IMR-90 (cell line): ENCODE data around the gene UGT1A7. TPM values are rescaled to one million over a fixed set of nuclear protein-coding genes. Genes with fewer than 3 reads are reported as not detected.

Experiments used
- ATAC-seq: fragments of 200-7000 bp; cut with Tn5 transposase; 2 replicates; pipeline ENCODE4 v1.9.1; 2020; ENCODE audit warnings: low read depth, mild to moderate bottlenecking, moderate library complexity
- BruUV-seq: library from RNA; stranded (reverse); fragments of 400-500 nt; replicated peaks from 2 replicates; lab custom pipeline; 2021; lab: Mats Ljungman, UMichigan
- CTCF ChIA-PET: fragments of 300-600 bp; formaldehyde crosslinking; extraction: SDS; loops from one replicate; lab custom pipeline; 2021; ENCODE audit warnings: antibody characterized with exemption; lab: Yijun Ruan, JAX
- POLR2A ChIA-PET: fragments of 300-600 bp; sonication (Branson Sonifier 250); formaldehyde crosslinking; loops from one replicate; lab custom pipeline; 2022; ENCODE audit warnings: antibody characterized with exemption; ENCODE audit not compliant: unreplicated experiment; lab: Charles Lee
- DNase-seq: peaks from one replicate; pipeline ENCODE4 v3.0.0; 2013
- H2AFZ ChIP-seq: replicated peaks from 2 replicates; pipeline ENCODE3; 2013; ENCODE audit warnings: low read length, mild to moderate bottlenecking; ENCODE audit not compliant: poor library complexity
- H2AK5ac ChIP-seq: 2 replicates; pipeline ENCODE4 v1.6.1; 2013; ENCODE audit warnings: low read depth, low read length, inconsistent platforms
- H2AK9ac ChIP-seq: replicated peaks from 2 replicates; pipeline ENCODE3; 2013; ENCODE audit warnings: mild to moderate bottlenecking, low read depth, low read length, moderate library complexity; ENCODE audit not compliant: poor library complexity
- H2BK120ac ChIP-seq: 2 replicates; pipeline ENCODE4 v1.6.1; 2013; ENCODE audit warnings: low read depth, low read length, inconsistent platforms
- H2BK15ac ChIP-seq: 3 replicates; pipeline ENCODE4 v1.6.1; 2013; ENCODE audit warnings: low read depth, low read length, inconsistent platforms
- H2BK20ac ChIP-seq: 2 replicates; pipeline ENCODE4 v1.6.1; 2013; ENCODE audit warnings: low read depth, mild to moderate bottlenecking, inconsistent platforms, low read length, moderate library complexity
- H2BK5ac ChIP-seq: 2 replicates; pipeline ENCODE4 v1.6.1; 2013; ENCODE audit warnings: mild to moderate bottlenecking, low read depth, low read length, inconsistent platforms; ENCODE audit not compliant: poor library complexity, severe bottlenecking
- H3K14ac ChIP-seq: replicated peaks from 2 replicates; pipeline ENCODE4 v1.6.1; 2013; ENCODE audit warnings: low read depth, low read length, inconsistent platforms
- H3K18ac ChIP-seq: 2 replicates; pipeline ENCODE4 v1.6.1; 2013; ENCODE audit warnings: low read depth, low read length, control low read depth
- H3K23ac ChIP-seq: 2 replicates; pipeline ENCODE4 v1.6.1; 2013; ENCODE audit warnings: low read depth, low read length, inconsistent platforms
- H3K27ac ChIP-seq: 2 replicates; pipeline ENCODE4 v1.5.1; 2013; ENCODE audit warnings: mild to moderate bottlenecking, control low read depth, low read length; ENCODE audit not compliant: insufficient read depth
- H3K27me3 ChIP-seq: 2 replicates; pipeline ENCODE4 v1.6.1; 2013; ENCODE audit warnings: low read length; ENCODE audit not compliant: control insufficient read depth, insufficient read depth
- H3K36me3 ChIP-seq: 2 replicates; pipeline ENCODE4 v1.6.1; 2013; ENCODE audit warnings: low read length, mixed read lengths; ENCODE audit not compliant: control insufficient read depth, insufficient read depth
- H3K4ac ChIP-seq: 2 replicates; pipeline ENCODE4 v1.6.1; 2013; ENCODE audit warnings: low read depth, low read length, inconsistent platforms
- H3K4me1 ChIP-seq: 2 replicates; pipeline ENCODE4 v1.6.1; 2013; ENCODE audit warnings: low read length, mixed read lengths; ENCODE audit not compliant: control insufficient read depth, insufficient read depth
- H3K4me2 ChIP-seq: 2 replicates; pipeline ENCODE4 v1.6.1; 2013; ENCODE audit warnings: low read depth, mild to moderate bottlenecking, control low read depth, low read length, moderate library complexity
- H3K4me3 ChIP-seq: 2 replicates; pipeline ENCODE4 v1.5.1; 2013; ENCODE audit warnings: low read depth, mild to moderate bottlenecking, control low read depth, low read length, moderate library complexity; ENCODE audit not compliant: insufficient read depth
- H3K56ac ChIP-seq: 2 replicates; pipeline ENCODE4 v1.6.1; 2013; ENCODE audit warnings: low read length, inconsistent platforms; ENCODE audit not compliant: insufficient read depth; ENCODE audit errors: extremely low read depth
- H3K79me1 ChIP-seq, 2 experiments: 2 replicates each; pipeline ENCODE4 v1.6.1; 2013; ENCODE audit warnings: low read length in 2 of 2, inconsistent platforms in 1 of 2, low read depth in 1 of 2
- H3K9ac ChIP-seq: 2 replicates; pipeline ENCODE4 v1.6.1; 2013; ENCODE audit warnings: low read depth, low read length, control low read depth
- H3K9me1 ChIP-seq: 2 replicates; pipeline ENCODE4 v1.6.1; 2013; ENCODE audit warnings: low read length, inconsistent platforms; ENCODE audit not compliant: insufficient read depth
- H3K9me3 ChIP-seq: 2 replicates; pipeline ENCODE4 v1.6.1; 2013; ENCODE audit warnings: low read length; ENCODE audit not compliant: control insufficient read depth, insufficient read depth
- H4K20me1 ChIP-seq: 2 replicates; pipeline ENCODE4 v1.6.1; 2013; ENCODE audit warnings: low read length, inconsistent platforms; ENCODE audit not compliant: insufficient read depth
- H4K5ac ChIP-seq: 2 replicates; pipeline ENCODE4 v1.6.1; 2013; ENCODE audit warnings: mild to moderate bottlenecking, low read depth, low read length, control low read depth
- H4K8ac ChIP-seq, 2 experiments: 2 replicates each; pipeline ENCODE4 v1.6.1; 2013; ENCODE audit warnings: low read depth in 2 of 2, low read length in 2 of 2, control low read depth in 1 of 2, inconsistent platforms in 1 of 2
- H4K91ac ChIP-seq: 2 replicates; pipeline ENCODE4 v1.6.1; 2013; ENCODE audit warnings: low read depth, low read length, inconsistent platforms; ENCODE audit not compliant: insufficient read depth
- CEBPB ChIP-seq: IDR thresholded peaks from 2 replicates; pipeline ENCODE4 v1.6.1; 2012; ENCODE audit warnings: low read depth, low read length, improper control_type of control experiment
- CHD1 ChIP-seq: IDR thresholded peaks from 2 replicates; pipeline ENCODE4 v1.6.1; 2012; ENCODE audit warnings: low read depth, low read length, improper control_type of control experiment
- CTCF ChIP-seq: conservative IDR thresholded peaks from 2 replicates; pipeline ENCODE4 v1.5.1; 2012; ENCODE audit warnings: mild to moderate bottlenecking, low read depth, low read length, improper control_type of control experiment
- ELK1 ChIP-seq: fragments of 150-350 bp; IDR thresholded peaks from 2 replicates; pipeline ENCODE4 v1.6.1; 2016; ENCODE audit warnings: low read depth, mild to moderate bottlenecking, low read length, moderate library complexity, borderline replicate concordance
- MAFK ChIP-seq: IDR thresholded peaks from 2 replicates; pipeline ENCODE4 v1.6.1; 2012; ENCODE audit warnings: low read depth, low read length, improper control_type of control experiment
- MAZ ChIP-seq: IDR thresholded peaks from 2 replicates; pipeline ENCODE4 v1.6.1; 2012; ENCODE audit warnings: low read depth, mild to moderate bottlenecking, low read length, improper control_type of control experiment, moderate library complexity, borderline replicate concordance
- MXI1 ChIP-seq: IDR thresholded peaks from 2 replicates; pipeline ENCODE4 v1.6.1; 2012; ENCODE audit warnings: low read depth, mild to moderate bottlenecking, low read length, moderate library complexity, borderline replicate concordance
- NFE2L2 ChIP-seq: fragments of 150-350 bp; IDR thresholded peaks from 2 replicates; pipeline ENCODE4 v1.6.1; 2016; ENCODE audit warnings: low read depth, mild to moderate bottlenecking, low read length
- POLR2A ChIP-seq: IDR thresholded peaks from 2 replicates; pipeline ENCODE4 v1.6.1; 2012; ENCODE audit warnings: mild to moderate bottlenecking, low read depth, low read length
- RAD21 ChIP-seq: IDR thresholded peaks from 2 replicates; pipeline ENCODE4 v1.6.1; 2012; ENCODE audit warnings: low read length, improper control_type of control experiment
- RCOR1 ChIP-seq: IDR thresholded peaks from 2 replicates; pipeline ENCODE4 v1.6.1; 2012; ENCODE audit warnings: mild to moderate bottlenecking, low read length, improper control_type of control experiment; ENCODE audit not compliant: insufficient replicate concordance
- SMC3 ChIP-seq: fragments of 150-350 bp; IDR thresholded peaks from 2 replicates; pipeline ENCODE4 v1.6.1; 2016; ENCODE audit warnings: low read depth, mild to moderate bottlenecking, antibody characterized with exemption, low read length, moderate library complexity
- USF2 ChIP-seq: fragments of 150-350 bp; IDR thresholded peaks from 2 replicates; pipeline ENCODE4 v1.6.1; 2017; ENCODE audit warnings: mild to moderate bottlenecking, antibody characterized with exemption, low read length, low read depth
- WGBS, 2 experiments: methylation state at CpG; one replicate each; pipeline versions ENCODE4 v1.1.5 to v1.1.7; 2013; ENCODE audit warnings: missing lambda C conversion rate in 2 of 2; ENCODE audit not compliant: insufficient read length in 1 of 2; ENCODE audit errors: extremely low coverage in 2 of 2; 5-methylcytosine and 5-hydroxymethylcytosine counted together
- dilution Hi-C: fragments of 300-500 bp; cut with HindIII; formaldehyde crosslinking; loops from one replicate; pipeline ENCODE4 v1.14.3; 2018; ENCODE audit warnings: low sequenced_read_pairs; ENCODE audit not compliant: unreplicated experiment
- in situ Hi-C: fragments of 300-500 bp; cut with MboI; formaldehyde crosslinking; loops from 3 replicates; pipeline ENCODE4 v1.14.3; 2019; ENCODE audit warnings: low sequenced_read_pairs, inconsistent platforms, mixed read lengths
- intact Hi-C: fragments of 100-400 bp; cut with micrococcal nuclease; formaldehyde crosslinking; loops from 2 replicates; pipeline ENCODE4 v1.10.0; 2022
- polyA plus RNA-seq, 3 experiments: library from polyadenylated mRNA; depleted of rRNA; stranded (reverse); fragments of >200 nt; gene quantifications; 2 replicates each; pipeline ENCODE4 v1.2.3, GENCODE V29; 2012; ENCODE audit warnings: low replicate concordance in 1 of 3
- total RNA-seq: library from RNA; depleted of rRNA; stranded (reverse); fragments of >200 nt; gene quantifications from 2 replicates; pipeline ENCODE4 v1.2.3, GENCODE V29; 2012

UGT1A7 gene
- total and polyA plus RNA-seq, 2 of the 4 experiments (the other 2 are of a cell fraction): not detected

- Histone ChIP-seq H2BK120ac (peak overlapping the region; percentile 65), H3K4me1 (peaks cover 16% of the 10 kb centered on the region), H3K56ac (no peak overlapping the region), H4K20me1 (no peaks in the 10 kb centered on the region), H3K27me3 (no peaks in the 10 kb centered on the region), H3K79me1 (no peaks in the 10 kb centered on the region), H2BK15ac (no peak overlapping the region), H3K14ac (peak overlapping the region; percentile 57; the same call in 1 of the 2 replicates), H2AFZ (no peak overlapping the region), H3K23ac (no peak overlapping the region), H4K91ac (peak overlapping the region; percentile 30), H2BK5ac (no peak overlapping the region), H3K4me3 (no peak overlapping the region), H3K9me3 (no peaks in the 10 kb centered on the region), H3K36me3 (no peaks in the 10 kb centered on the region), H3K9me1 (0 out of 2 replicates have a peak, but pooled peaks cover 5% of the 10 kb centered on the region), H3K27ac (no peak overlapping the region), H3K9ac (no peak overlapping the region), H2AK5ac (no peak overlapping the region), H4K5ac (no peak overlapping the region), H3K4ac (no peak overlapping the region), H4K8ac (0 out of 4 replicates have a peak overlapping the region, but pooled peaks of 1 of the 2 experiments have one; percentile 8), H3K4me2 (peak overlapping the region; percentile 5; the same call in 1 of the 2 replicates), H3K18ac (peak overlapping the region; percentile 19; the same call in 1 of the 2 replicates), H2BK20ac (peak overlapping the region; percentile 68; the same call in 1 of the 2 replicates), H2AK9ac (no peak overlapping the region)
- BruUV-seq: no TSS peak
- DNase-seq (peak; percentile 75), ATAC-seq (peak; percentile 42; the same call in 1 of the 2 replicates)
- ChIA-PET POLR2A (no interaction called here), CTCF (interaction anchor here (0.6 to 0.7 kb wide), 3 partner anchors 26 to 1068 kb away, joined by 3 to 7 read pairs (median 5); no protein-coding TSS in a partner anchor)
- WGBS, 2 experiments: 50% methylated on average over 1 of the region's 4 CpGs; no CpG with 5 or more reads in 1 of the 2 experiments
- in situ Hi-C loops: no loop called here
- TF ChIP-seq RCOR1 (no peak), MAZ (no peak), NFE2L2 (no peak), CHD1 (no peak), CEBPB (peak; percentile 22; the same call in 1 of the 2 replicates), CTCF (no peak), USF2 (no peak), SMC3 (no peak), MAFK (peak; percentile 91), RAD21 (no peak), POLR2A (no peak), MXI1 (no peak), ELK1 (no peak)
- intact Hi-C loops: no loop called here
- dilution Hi-C loops: no loop called here
These were observed 79.5 kb downstream of the UGT1A7 start for GRCh38 chr2:233761040-233761769.
